Measurements from ENCODE around the gene GIPC2. TPM values are rescaled to one million over a fixed set of nuclear protein-coding genes. Genes with fewer than 3 reads are reported as not detected.
"Not testable (repeated sequence)": the region's sequence is repeated elsewhere in the genome, so short reads cannot be mapped to it uniquely, and the experiment has no call there.

GIPC2 gene
- total and polyA plus RNA-seq, 2 donors (not counting 1 experiment from before 2014, with no cell fraction given), result not detected

GRCh38 chr1:78015148-78015547 lies 30.6 kb upstream of the GIPC2 start:
- Histone ChIP-seq H3K9me3 (ENCODE audit: control extremely low read depth in 1 of 3, control insufficient read depth in 2 of 3, insufficient read depth in 1 of 3, low read length in 2 of 3) (peaks cover 0 to 3% (median 0%) of the 10 kb centered on the region in 3 donors), H3K36me3 (replicated peaks in 1 of 2; ENCODE audit: control extremely low read depth in 1 of 2, control insufficient read depth in 1 of 2, extremely low read depth in 1 of 2, insufficient read depth in 2 of 2, low read length in 1 of 2) (peaks cover 0 to 4% of the 10 kb centered on the region in 2 experiments), H3K27me3 (replicated peaks in 1 of 4; ENCODE audit: control extremely low read depth in 1 of 4, control insufficient read depth in 3 of 4, insufficient read depth in 4 of 4, low read length in 3 of 4) (no peaks in the 10 kb centered on the region), H2AFZ (ENCODE audit: insufficient read depth, low read depth, low read length, poor library complexity, severe bottlenecking) (no peak overlapping the region), H3K27ac (ENCODE audit: low read length in 2 of 2) (no peak overlapping the region), H3K4me2 (replicated peaks; ENCODE audit: low read depth, low read length, poor library complexity, severe bottlenecking) (no peak overlapping the region), H3K9ac (ENCODE audit: low read length) (no peak overlapping the region), H3K79me2 (ENCODE audit: control insufficient read depth, insufficient read depth, low read length) (no peaks in the 10 kb centered on the region), H4K20me1 (ENCODE audit: control insufficient read depth, insufficient read depth, low read length, poor library complexity, severe bottlenecking) (no peaks in the 10 kb centered on the region), H3K4me3 (ENCODE audit: control extremely low read depth in 1 of 5, extremely low read depth in 1 of 5, insufficient read depth in 1 of 5, low read depth in 2 of 5, low read length in 4 of 5) (no peak overlapping the region), H3K4me1 (ENCODE audit: control insufficient read depth in 2 of 2, insufficient read depth in 2 of 2, low read length in 2 of 2) (no peaks in the 10 kb centered on the region)
- Mint-ChIP-seq H3K9me3 (ENCODE audit: insufficient read depth) (no peaks in the 10 kb centered on the region), H3K27me3 (no peaks in the 10 kb centered on the region), H3K27ac (no peak overlapping the region), H3K4me1 (peaks cover 2% of the 10 kb centered on the region), H3K4me3 (no peak overlapping the region)
- intact Hi-C loops (cut with micrococcal nuclease), result no loop called here
- ChIA-PET POLR2A (interaction anchor here (0.6 kb wide), 1 partner anchor 34 kb away, joined by 5 read pairs; no protein-coding TSS in a partner anchor), CTCF (no interaction called here)
- ATAC-seq (ENCODE audit: low read depth) (no peak), DNase-seq (no peak)
- TF ChIP-seq EZH2 (IDR thresholded peaks at IDR 0.05; ENCODE audit: borderline replicate concordance, insufficient read depth, low read depth, low read length, poor library complexity, severe bottlenecking) (no peak), CTCF (IDR thresholded peaks at IDR 0.05) (no peak)

GRCh38 chr1:78019024-78019423 lies 26.7 kb upstream of the GIPC2 start:
- no peak for DNase-seq
- ChIA-PET POLR2A (interaction anchor here (1.3 kb wide), 1 partner anchor 41 kb away, joined by 3 read pairs; no protein-coding TSS in a partner anchor), CTCF (no interaction called here)
- TF ChIP-seq EZH2 (IDR thresholded peaks at IDR 0.05; ENCODE audit: borderline replicate concordance, insufficient read depth, low read depth, low read length, poor library complexity, severe bottlenecking) (no peak), CTCF (IDR thresholded peaks at IDR 0.05) (no peak)
- H3K4me3 Mint-ChIP-seq, result no peak overlapping the region
- H2AFZ ChIP-seq (ENCODE audit: insufficient read depth, low read depth, low read length, poor library complexity, severe bottlenecking), result no peak overlapping the region
- H3K9ac ChIP-seq (ENCODE audit: low read length), result no peak overlapping the region
- WGBS (ENCODE audit: insufficient coverage), result no CpG with 5 or more reads among the region's 1 CpG
- ATAC-seq (ENCODE audit: low read depth), result no peak
- intact Hi-C loops (cut with micrococcal nuclease), result no loop called here
- no peaks in the 10 kb centered on the region for H4K20me1 ChIP-seq (ENCODE audit: control insufficient read depth, insufficient read depth, low read length, poor library complexity, severe bottlenecking)
- peaks cover 2% of the 10 kb centered on the region for H3K4me1 Mint-ChIP-seq
- H3K4me2 ChIP-seq (replicated peaks; ENCODE audit: low read depth, low read length, poor library complexity, severe bottlenecking), result no peak overlapping the region
- no peaks in the 10 kb centered on the region for H3K79me2 ChIP-seq (ENCODE audit: control insufficient read depth, insufficient read depth, low read length)
- no peaks in the 10 kb centered on the region for H3K27me3 ChIP-seq (replicated peaks in 1 of 4; ENCODE audit: control extremely low read depth in 1 of 4, control insufficient read depth in 3 of 4, insufficient read depth in 4 of 4, low read length in 3 of 4)
- H3K4me1 ChIP-seq (ENCODE audit: control insufficient read depth in 2 of 2, insufficient read depth in 2 of 2, low read length in 2 of 2), result peaks cover 0 to 4% of the 10 kb centered on the region in 2 donors
- no peaks in the 10 kb centered on the region for H3K27me3 Mint-ChIP-seq
- H3K9me3 ChIP-seq (ENCODE audit: control extremely low read depth in 1 of 3, control insufficient read depth in 2 of 3, insufficient read depth in 1 of 3, low read length in 2 of 3), result peaks cover 0 to 15% (median 0%) of the 10 kb centered on the region in 3 donors
- H3K27ac Mint-ChIP-seq, result no peak overlapping the region
- no peak overlapping the region for H3K27ac ChIP-seq (ENCODE audit: low read length in 2 of 2)
- peaks cover 0 to 4% of the 10 kb centered on the region in 2 experiments for H3K36me3 ChIP-seq (replicated peaks in 1 of 2; ENCODE audit: control extremely low read depth in 1 of 2, control insufficient read depth in 1 of 2, extremely low read depth in 1 of 2, insufficient read depth in 2 of 2, low read length in 1 of 2)
- no peaks in the 10 kb centered on the region for H3K9me3 Mint-ChIP-seq (ENCODE audit: insufficient read depth)
- H3K4me3 ChIP-seq (ENCODE audit: control extremely low read depth in 1 of 5, extremely low read depth in 1 of 5, insufficient read depth in 1 of 5, low read depth in 2 of 5, low read length in 4 of 5), result no peak overlapping the region

- H3K36me3 ChIP-seq (replicated peaks in 1 of 2; ENCODE audit: control extremely low read depth in 1 of 2, control insufficient read depth in 1 of 2, extremely low read depth in 1 of 2, insufficient read depth in 2 of 2, low read length in 1 of 2); H4K20me1 ChIP-seq (ENCODE audit: control insufficient read depth, insufficient read depth, low read length, poor library complexity, severe bottlenecking); ATAC-seq (ENCODE audit: low read depth); H3K9me3 Mint-ChIP-seq (ENCODE audit: insufficient read depth); H3K79me2 ChIP-seq (ENCODE audit: control insufficient read depth, insufficient read depth, low read length); H3K27me3 ChIP-seq (replicated peaks in 1 of 4; ENCODE audit: control extremely low read depth in 1 of 4, control insufficient read depth in 3 of 4, insufficient read depth in 4 of 4, low read length in 3 of 4); H3K27ac Mint-ChIP-seq; H3K4me1 ChIP-seq (ENCODE audit: control insufficient read depth in 2 of 2, insufficient read depth in 2 of 2, low read length in 2 of 2); H3K9ac ChIP-seq (ENCODE audit: low read length); DNase-seq; H3K4me2 ChIP-seq (replicated peaks; ENCODE audit: low read depth, low read length, poor library complexity, severe bottlenecking); H3K27ac ChIP-seq (ENCODE audit: low read length in 2 of 2); H3K4me1 Mint-ChIP-seq; H3K4me3 ChIP-seq (ENCODE audit: control extremely low read depth in 1 of 5, extremely low read depth in 1 of 5, insufficient read depth in 1 of 5, low read depth in 2 of 5, low read length in 4 of 5); H3K4me3 Mint-ChIP-seq; intact Hi-C loops (cut with micrococcal nuclease); H3K27me3 Mint-ChIP-seq; H2AFZ ChIP-seq (ENCODE audit: insufficient read depth, low read depth, low read length, poor library complexity, severe bottlenecking); CTCF ChIA-PET: not testable (repeated sequence)
- no CpG with 5 or more reads among the region's 4 CpGs for WGBS (ENCODE audit: insufficient coverage)
- H3K9me3 ChIP-seq (ENCODE audit: control extremely low read depth in 1 of 3, control insufficient read depth in 2 of 3, insufficient read depth in 1 of 3, low read length in 2 of 3), result peaks cover 0 to 15% (median 0%) of the 10 kb centered on the region in 3 donors
- POLR2A ChIA-PET, result interaction anchor here (0.6 kb wide), 1 partner anchor 24 kb away, joined by 4 read pairs; no protein-coding TSS in a partner anchor
These were observed 24.6 kb upstream of the GIPC2 start for GRCh38 chr1:78021134-78021533.

All from B cell (primary cell).